Lower lobe of right lung (tissue), 2 donors: ENCODE measurements around the gene NKD1. TPM values are rescaled to one million over a fixed set of nuclear protein-coding genes. Genes with fewer than 3 reads are reported as not detected.

ENCODE experiments used
- ATAC-seq, 2 donors: fragments of 200-7000 bp; cut with Tn5 transposase; one replicate each; pipeline ENCODE4 v1.9.1; 2020 to 2022; ENCODE audit warnings: mild to moderate bottlenecking in 2 of 2, moderate library complexity in 2 of 2
- DNase-seq: peaks from one replicate; pipeline ENCODE4 v3.0.0-alpha.2; 2020
- H3K27ac ChIP-seq: fragments of 200-600 bp; one replicate; pipeline ENCODE4 v1.8.0; 2022
- H3K27me3 ChIP-seq: fragments of 200-600 bp; one replicate; pipeline ENCODE4 v1.8.0; 2022; ENCODE audit warnings: low read depth
- H3K36me3 ChIP-seq: fragments of 200-600 bp; one replicate; pipeline ENCODE4 v1.8.0; 2022; ENCODE audit warnings: mild to moderate bottlenecking
- H3K4me1 ChIP-seq: fragments of 200-600 bp; one replicate; pipeline ENCODE4 v1.8.0; 2022
- H3K4me3 ChIP-seq: fragments of 200-600 bp; one replicate; pipeline ENCODE4 v1.8.0; 2022; ENCODE audit warnings: mild to moderate bottlenecking
- H3K9me3 ChIP-seq: fragments of 200-600 bp; one replicate; pipeline ENCODE4 v1.8.0; 2022
- CTCF ChIP-seq: fragments of 200-600 bp; IDR thresholded peaks from one replicate; pipeline ENCODE4 v1.8.0; 2022; ENCODE audit warnings: antibody characterized with exemption, mild to moderate bottlenecking
- intact Hi-C: fragments of 100-400 bp; cut with DNase I; formaldehyde crosslinking; loops from one replicate; pipeline ENCODE4 v1.11.0; 2022
- total RNA-seq: library from RNA; stranded (reverse); fragmentation: NEBNext Ultra II Directional; extraction: Animal tissue kit (Norgen Biotek cat#: 25700); gene quantifications from one replicate; pipeline ENCODE4 v1.2.1, GENCODE V29; 2021
- donor health status: DM: no; HTN: yes; CAD: no; lungs with severe emphysema.

Gene NKD1
- total RNA-seq, 1 donor from 2014 or later = 30.7 TPM

DNA sequence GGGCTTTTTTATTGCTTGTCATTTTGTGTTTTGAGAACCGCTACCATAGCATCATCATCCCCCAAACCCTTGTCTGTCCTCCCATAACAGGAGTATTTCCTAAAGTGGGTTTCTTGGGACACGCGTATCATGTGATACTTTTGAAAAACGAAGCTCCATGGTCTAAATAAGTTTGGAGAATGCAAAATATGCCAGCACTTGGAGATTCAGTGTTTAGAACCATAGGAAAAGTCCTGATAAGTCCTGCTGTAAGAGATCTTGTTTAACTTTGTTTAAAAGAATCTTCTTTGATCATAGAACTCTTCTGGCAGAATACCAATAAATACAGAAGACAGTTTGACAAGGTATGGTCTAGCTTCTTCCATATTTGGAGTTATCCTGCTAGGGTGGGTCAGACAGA is 59.3 kb downstream of the NKD1 start:
- intact Hi-C loops = no loop called here

GRCh38 chr16:50607970-50608557 is 59.9 kb downstream of the NKD1 start:
- no peak for ATAC-seq
- Histone ChIP-seq H3K27me3 (no peaks in the 10 kb centered on the region), H3K4me3 (no peak overlapping the region), H3K27ac (no peak overlapping the region), H3K36me3 (peaks cover 5% of the 10 kb centered on the region), H3K4me1 (peaks cover 22% of the 10 kb centered on the region), H3K9me3 (no peaks in the 10 kb centered on the region)
- intact Hi-C loops = no loop called here
- no peak for TF ChIP-seq CTCF
- DNase-seq = no peak

More for the DNA sequence above, 59.3 kb downstream of the NKD1 start:
- H3K27ac ChIP-seq = no peak overlapping the region
- ATAC-seq (no peak), DNase-seq (no peak)
- no peak overlapping the region for H3K4me3 ChIP-seq
- no peaks in the 10 kb centered on the region for H3K9me3 ChIP-seq
- peaks cover 5% of the 10 kb centered on the region for H3K36me3 ChIP-seq
- peaks cover 28% of the 10 kb centered on the region for H3K4me1 ChIP-seq
- no peaks in the 10 kb centered on the region for H3K27me3 ChIP-seq
- no peak for TF ChIP-seq CTCF

GRCh38 chr16:50609049-50609448 is 60.9 kb downstream of the NKD1 start:
- DNase-seq = no peak
- ATAC-seq = no peak
- intact Hi-C loops = no loop called here
- Histone ChIP-seq H3K9me3 (no peaks in the 10 kb centered on the region), H3K4me1 (peaks cover 13% of the 10 kb centered on the region), H3K36me3 (peaks cover 5% of the 10 kb centered on the region), H3K4me3 (no peak overlapping the region), H3K27me3 (no peaks in the 10 kb centered on the region), H3K27ac (no peak overlapping the region)
- TF ChIP-seq CTCF = no peak

DNA sequence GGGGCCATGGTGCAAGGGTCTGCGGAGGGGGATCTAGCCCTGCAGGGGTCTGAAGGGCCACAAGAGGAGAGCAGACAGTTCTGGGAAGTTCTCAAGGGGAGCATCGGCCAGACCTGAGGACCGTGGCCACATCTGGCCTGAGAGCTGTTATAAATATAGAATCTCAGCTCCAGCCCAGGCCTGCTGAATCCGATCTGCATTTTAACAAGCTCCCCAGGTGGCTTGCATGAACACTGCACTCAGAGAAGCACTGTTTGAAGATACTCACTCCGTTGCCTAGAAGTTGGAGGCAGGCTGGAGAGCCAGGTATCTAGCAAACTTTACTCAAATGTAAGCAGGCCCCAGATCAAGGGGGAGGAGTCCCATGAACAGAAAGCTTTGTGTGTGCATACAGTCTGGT is 61.3 kb downstream of the NKD1 start:
- Histone ChIP-seq H3K36me3 (peaks cover 5% of the 10 kb centered on the region), H3K27ac (no peak overlapping the region), H3K9me3 (no peaks in the 10 kb centered on the region), H3K4me3 (no peak overlapping the region), H3K4me1 (peaks cover 9% of the 10 kb centered on the region), H3K27me3 (no peaks in the 10 kb centered on the region)
- DNase-seq = no peak
- TF ChIP-seq CTCF = no peak
- no peak for ATAC-seq
- intact Hi-C loops = no loop called here

GRCh38 chr16:50610331-50611262 is 62.4 kb downstream of the NKD1 start:
- no peak overlapping the region for H3K4me3 ChIP-seq
- H3K4me1 ChIP-seq = peaks cover 12% of the 10 kb centered on the region
- no peaks in the 10 kb centered on the region for H3K9me3 ChIP-seq
- TF ChIP-seq CTCF = no peak
- ATAC-seq (no peak), DNase-seq (no peak)
- peak overlapping the region; percentile 46 for H3K27ac ChIP-seq
- peaks cover 5% of the 10 kb centered on the region for H3K36me3 ChIP-seq
- H3K27me3 ChIP-seq = no peaks in the 10 kb centered on the region
- intact Hi-C loops = no loop called here
